T-cell (primary cell): ENCODE data around the gene MEI4. TPM values are rescaled to one million over a fixed set of nuclear protein-coding genes. Genes with fewer than 3 reads are reported as not detected.

Experiments used
- ATAC-seq, 4 experiments: fragments of 200-7000 bp in 3 of 4; fragments of 150-1000 bp in 1 of 4; cut with Tn5 transposase; replicated peaks in 1 of 4; 1 replicate in 3 of 4; 2 replicates in 1 of 4; pipeline ENCODE4 v1.10.0; 2021; ENCODE audit warnings: moderate library complexity in 3 of 4, mild to moderate bottlenecking in 2 of 4, moderate number of reproducible peaks in 1 of 4
- CTCF ChIA-PET, 2 donors: fragments of 300-600 bp; sonication (Branson Sonifier 250); formaldehyde crosslinking; loops; one replicate each; lab custom pipeline; 2022; ENCODE audit warnings: antibody characterized with exemption in 2 of 2; lab: Charles Lee
- POLR2A ChIA-PET, 2 donors: fragments of 300-600 bp; sonication (Branson Sonifier 250); formaldehyde crosslinking; loops; one replicate each; lab custom pipeline; 2022; ENCODE audit warnings: antibody characterized with exemption in 2 of 2; lab: Charles Lee
- DNase-seq, 35 experiments: peaks; one replicate each; pipeline versions ENCODE4 v3.0.0 to v3.0.0-alpha.2; 2013 to 2023
- H3K27ac ChIP-seq: one replicate; pipeline ENCODE4 v1.5.1; 2013; ENCODE audit warnings: low read length
- H3K27me3 ChIP-seq, 2 experiments: replicated peaks in 1 of 2; 1 replicate in 1 of 2; 2 replicates in 1 of 2; pipeline versions ENCODE4 v1.6.1 to v1.7.0; 2013; ENCODE audit warnings: low read length in 1 of 2, mixed read lengths in 1 of 2; ENCODE audit not compliant: control insufficient read depth in 2 of 2, insufficient read depth in 2 of 2; ENCODE audit errors: extremely low read depth in 1 of 2
- H3K36me3 ChIP-seq, 2 donors: 1 replicate in 1 of 2; 2 replicates in 1 of 2; pipeline versions ENCODE4 v1.6.1 to v1.7.0; 2013; ENCODE audit warnings: low read length in 1 of 2; ENCODE audit not compliant: control insufficient read depth in 2 of 2, insufficient read depth in 1 of 2; ENCODE audit errors: extremely low read depth in 1 of 2
- H3K4me1 ChIP-seq, 2 experiments: 1 replicate in 1 of 2; 2 replicates in 1 of 2; pipeline versions ENCODE4 v1.6.1 to v1.7.0; 2013; ENCODE audit warnings: low read length in 2 of 2, mixed read lengths in 1 of 2; ENCODE audit not compliant: insufficient read depth in 2 of 2, control insufficient read depth in 1 of 2; ENCODE audit errors: extremely low read depth in 1 of 2
- H3K4me3 ChIP-seq, 2 donors: 1 replicate in 1 of 2; 2 replicates in 1 of 2; pipeline versions ENCODE4 v1.5.1 to v1.7.0; 2013; ENCODE audit warnings: mild to moderate bottlenecking in 2 of 2, low read length in 1 of 2, moderate library complexity in 1 of 2; ENCODE audit not compliant: control insufficient read depth in 1 of 2; ENCODE audit errors: extremely low read depth in 1 of 2
- H3K9me3 ChIP-seq: 2 replicates; pipeline ENCODE4 v1.7.0; 2013
- H3K27ac Mint-ChIP-seq, 2 donors: one replicate each; pipeline ENCODE4 v1.8.0; 2020 to 2021; ENCODE audit warnings: mild to moderate bottlenecking in 2 of 2, mixed read lengths in 2 of 2
- H3K27me3 Mint-ChIP-seq, 2 donors: one replicate each; pipeline ENCODE4 v1.8.0; 2021 to 2022; ENCODE audit warnings: mixed read lengths in 2 of 2
- H3K36me3 Mint-ChIP-seq: one replicate; pipeline ENCODE4 v1.8.0; 2021; ENCODE audit warnings: mixed read lengths
- H3K4me1 Mint-ChIP-seq, 3 donors: one replicate each; pipeline ENCODE4 v1.8.0; 2020 to 2022; ENCODE audit warnings: mixed read lengths in 3 of 3, mild to moderate bottlenecking in 1 of 3
- H3K4me3 Mint-ChIP-seq, 3 donors: one replicate each; pipeline ENCODE4 v1.8.0; 2020 to 2022; ENCODE audit warnings: mild to moderate bottlenecking in 3 of 3, mixed read lengths in 3 of 3, moderate library complexity in 3 of 3
- H3K9me3 Mint-ChIP-seq, 3 donors: one replicate each; pipeline ENCODE4 v1.8.0; 2020 to 2022; ENCODE audit warnings: mixed read lengths in 3 of 3
- WGBS: methylation state at CpG from one replicate; pipeline ENCODE4 v1.1.5; 2013; ENCODE audit warnings: missing lambda C conversion rate; ENCODE audit not compliant: insufficient coverage; 5-methylcytosine and 5-hydroxymethylcytosine counted together
- total RNA-seq, 35 experiments: library from RNA in 6 of 35; stranded (reverse) in 6 of 35; fragments of 120-200 nt in 1 of 35; gene quantifications; one replicate each; pipeline versions ENCODE4 v1.2.1 to v1.2.4 and lab custom pipeline; 2013 to 2026

The MEI4 gene
- total RNA-seq, 5 donors from 2014 or later (not counting 1 experiment from before 2014, with no cell fraction given), result not detected

DNA sequence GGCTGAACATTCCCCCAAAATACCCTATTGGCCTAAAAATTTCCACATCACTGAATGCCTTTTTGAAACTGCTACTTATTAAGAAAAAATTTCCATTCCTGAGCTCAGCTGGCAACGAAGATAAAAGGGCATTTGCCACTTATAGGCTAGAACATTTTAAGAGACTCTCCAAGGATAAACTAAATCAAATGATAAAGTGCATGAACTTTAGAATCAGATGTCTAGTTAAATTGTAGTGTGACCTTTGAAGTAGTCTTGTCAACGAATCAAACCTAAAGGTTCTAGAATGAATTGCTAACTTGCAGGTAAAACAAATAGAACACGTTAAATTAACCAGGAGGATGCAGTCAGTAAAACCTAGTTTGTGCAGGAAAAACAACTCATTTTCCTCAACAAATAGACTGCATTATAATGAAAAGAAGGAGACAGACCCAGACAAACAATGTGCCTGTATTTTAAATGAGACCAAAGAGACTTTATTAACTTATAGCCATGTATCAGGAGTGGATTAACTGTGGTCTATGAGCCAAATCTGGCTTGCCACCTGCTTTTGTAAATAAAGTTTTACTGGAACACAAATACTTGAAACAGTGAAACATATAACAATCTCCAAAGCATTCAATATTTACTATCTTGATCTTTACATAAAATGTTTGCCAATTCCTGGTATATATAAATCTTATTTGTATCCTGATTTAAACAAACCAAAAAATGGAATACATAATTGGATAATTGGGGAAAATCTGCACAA, 184.4 kb downstream of the MEI4 start:
- WGBS, result no CpG with 5 or more reads among the region's 3 CpGs
- ChIA-PET POLR2A (no interaction called here), CTCF (no interaction called here)

DNA sequence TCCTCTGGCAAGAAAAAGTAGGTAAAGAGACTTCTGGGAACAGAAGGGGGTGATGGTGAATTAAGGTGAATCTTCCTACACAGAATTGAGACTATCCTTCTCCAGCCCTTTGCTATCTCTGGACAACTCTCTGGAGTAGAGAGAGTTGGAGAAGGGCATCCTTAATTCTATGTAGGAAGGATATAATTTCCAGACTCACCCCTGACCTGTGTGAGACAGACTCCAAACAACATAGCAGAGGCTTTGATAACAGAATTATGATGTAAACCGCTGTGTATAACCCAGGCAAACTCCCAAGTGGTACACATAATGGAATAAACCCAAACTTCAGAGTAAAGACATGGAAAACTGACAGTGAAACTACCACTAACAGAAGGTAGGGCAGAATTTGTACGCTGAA, 186.5 kb downstream of the MEI4 start:
- H3K27me3 Mint-ChIP-seq, result no peaks in the 10 kb centered on the region
- no peak for ATAC-seq
- no CpG with 5 or more reads among the region's 2 CpGs for WGBS

More for the DNA sequence above, 184.4 kb downstream of the MEI4 start:
- Histone ChIP-seq H3K27ac (no peak overlapping the region), H3K27me3 (no peaks in the 10 kb centered on the region), H3K9me3 (no peaks in the 10 kb centered on the region), H3K4me3 (no peak overlapping the region), H3K4me1 (no peaks in the 10 kb centered on the region), H3K36me3 (no peaks in the 10 kb centered on the region)
- no peak overlapping the region for H3K4me3 Mint-ChIP-seq
- no peaks in the 10 kb centered on the region for H3K4me1 Mint-ChIP-seq
- ATAC-seq, result no peak
- no peaks in the 10 kb centered on the region for H3K36me3 Mint-ChIP-seq
- H3K9me3 Mint-ChIP-seq, result peaks cover 0 to 8% (median 2%) of the 10 kb centered on the region in 3 donors
- H3K27me3 Mint-ChIP-seq, result no peaks in the 10 kb centered on the region
- H3K27ac Mint-ChIP-seq, result no peak overlapping the region
- no peak for DNase-seq

DNA sequence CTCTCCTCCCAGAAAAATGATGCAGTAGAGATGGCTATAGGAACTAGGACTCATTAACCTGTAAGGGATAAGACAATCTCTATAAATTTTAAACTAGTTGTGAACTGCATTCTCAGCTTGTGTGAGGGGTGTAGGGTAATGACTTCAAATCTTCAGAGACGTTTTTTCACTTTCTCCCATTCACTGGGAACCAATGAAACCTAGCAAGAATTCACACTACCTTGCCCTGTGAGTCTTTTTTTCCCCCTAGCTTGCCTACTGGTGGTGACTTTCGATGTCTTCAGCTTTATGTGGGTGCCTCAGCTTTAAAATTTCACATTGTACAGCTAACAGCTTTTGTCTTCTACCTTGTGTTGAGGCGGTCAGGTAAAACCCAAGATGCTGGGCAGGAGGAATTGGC, 192.0 kb downstream of the MEI4 start:
- ChIA-PET CTCF (interaction anchor here in 1 of 2 donors (0.7 kb wide), 1 partner anchor 1524 kb away, joined by 4 read pairs; no protein-coding TSS in a partner anchor), POLR2A (no interaction called here)
- Histone ChIP-seq H3K36me3 (no peaks in the 10 kb centered on the region), H3K27me3 (no peaks in the 10 kb centered on the region), H3K9me3 (no peaks in the 10 kb centered on the region), H3K4me1 (no peaks in the 10 kb centered on the region), H3K4me3 (no peak overlapping the region), H3K27ac (no peak overlapping the region)
- peaks cover 3 to 12% (median 4%) of the 10 kb centered on the region in 3 donors for H3K9me3 Mint-ChIP-seq
- H3K36me3 Mint-ChIP-seq, result no peaks in the 10 kb centered on the region
- H3K4me3 Mint-ChIP-seq, result no peak overlapping the region
- WGBS, result no CpG with 5 or more reads among the region's 3 CpGs
- no peak for DNase-seq
- H3K27me3 Mint-ChIP-seq, result no peaks in the 10 kb centered on the region
- ATAC-seq, result no peak
- no peak overlapping the region for H3K27ac Mint-ChIP-seq
- no peaks in the 10 kb centered on the region for H3K4me1 Mint-ChIP-seq

More for the DNA sequence above, 186.5 kb downstream of the MEI4 start:
- H3K9me3 ChIP-seq, result no peaks in the 10 kb centered on the region
- DNase-seq, result no peak
- H3K4me1 Mint-ChIP-seq, result no peaks in the 10 kb centered on the region
- no peaks in the 10 kb centered on the region for H3K4me1 ChIP-seq
- H3K27ac ChIP-seq, result no peak overlapping the region
- no peak overlapping the region for H3K4me3 ChIP-seq
- no peak overlapping the region for H3K27ac Mint-ChIP-seq
- H3K36me3 ChIP-seq, result no peaks in the 10 kb centered on the region
- ChIA-PET POLR2A (no interaction called here), CTCF (no interaction called here)
- H3K27me3 ChIP-seq, result no peaks in the 10 kb centered on the region
- no peak overlapping the region for H3K4me3 Mint-ChIP-seq
- H3K9me3 Mint-ChIP-seq, result peaks cover 0 to 5% (median 2%) of the 10 kb centered on the region in 3 donors
- no peaks in the 10 kb centered on the region for H3K36me3 Mint-ChIP-seq

DNA sequence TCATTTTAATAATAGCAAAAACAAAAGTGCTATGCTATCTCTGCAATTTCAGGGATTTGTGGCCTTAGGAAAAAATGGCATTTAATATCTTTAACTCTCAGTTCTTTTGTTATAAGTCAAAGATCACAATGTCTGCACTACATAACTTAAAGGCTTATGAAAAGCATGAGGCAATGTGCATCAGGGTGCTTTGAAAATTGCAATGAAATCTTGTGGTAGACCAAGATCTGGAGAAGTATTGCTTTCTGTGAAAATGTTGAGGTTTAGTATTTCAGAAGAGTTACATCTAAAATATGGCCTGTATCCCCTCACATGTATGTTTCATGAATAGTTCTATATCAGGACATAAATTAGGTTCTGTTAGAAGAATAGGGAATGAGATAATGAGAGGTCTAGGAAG, 200.6 kb downstream of the MEI4 start:
- DNase-seq (no peak), ATAC-seq (no peak)
- H3K9me3 ChIP-seq, result no peaks in the 10 kb centered on the region
- H3K27me3 ChIP-seq, result no peaks in the 10 kb centered on the region
- H3K4me3 Mint-ChIP-seq, result no peak overlapping the region
- no peaks in the 10 kb centered on the region for H3K4me1 Mint-ChIP-seq
- H3K36me3 ChIP-seq, result no peaks in the 10 kb centered on the region
- H3K27me3 Mint-ChIP-seq, result no peaks in the 10 kb centered on the region
- no peak overlapping the region for H3K27ac Mint-ChIP-seq
- CTCF ChIA-PET, result no interaction called here
- POLR2A ChIA-PET, result no interaction called here
- no peak overlapping the region for H3K27ac ChIP-seq
- no peak overlapping the region for H3K4me3 ChIP-seq
- peaks cover 2 to 8% (median 3%) of the 10 kb centered on the region in 3 donors for H3K9me3 Mint-ChIP-seq
- H3K36me3 Mint-ChIP-seq, result no peaks in the 10 kb centered on the region
- H3K4me1 ChIP-seq, result no peaks in the 10 kb centered on the region

DNA sequence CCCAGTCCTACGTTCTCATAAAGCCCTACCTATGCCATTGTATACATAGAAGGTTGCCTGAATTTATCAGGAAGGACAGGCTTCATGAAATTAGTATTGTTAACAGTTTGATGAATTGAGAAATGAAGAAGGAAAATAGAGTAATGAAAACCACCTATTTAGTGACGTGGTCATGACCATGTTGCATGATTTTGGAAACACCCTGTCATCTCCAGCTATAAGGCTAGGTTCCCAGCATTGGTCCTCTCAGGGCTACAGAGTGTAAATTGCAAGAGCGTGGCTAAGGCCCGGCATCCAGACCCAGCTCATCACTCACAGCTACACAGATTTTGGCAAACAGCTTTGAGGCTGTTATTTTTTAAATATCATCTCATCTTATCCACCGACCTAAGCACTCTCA, 203.6 kb downstream of the MEI4 start:
- peaks cover 3 to 13% (median 5%) of the 10 kb centered on the region in 3 donors for H3K9me3 Mint-ChIP-seq
- no peaks in the 10 kb centered on the region for H3K4me1 Mint-ChIP-seq
- no peaks in the 10 kb centered on the region for H3K9me3 ChIP-seq
- CTCF ChIA-PET, result no interaction called here
- no peak for DNase-seq
- H3K27ac ChIP-seq, result no peak overlapping the region
- H3K4me3 ChIP-seq, result no peak overlapping the region
- no peak overlapping the region for H3K4me3 Mint-ChIP-seq
- no peak overlapping the region for H3K27ac Mint-ChIP-seq
- H3K36me3 ChIP-seq, result no peaks in the 10 kb centered on the region
- no peaks in the 10 kb centered on the region for H3K4me1 ChIP-seq
- H3K36me3 Mint-ChIP-seq, result no peaks in the 10 kb centered on the region
- ATAC-seq, result no peak
- no peaks in the 10 kb centered on the region for H3K27me3 ChIP-seq
- H3K27me3 Mint-ChIP-seq, result no peaks in the 10 kb centered on the region
- POLR2A ChIA-PET, result no interaction called here
- WGBS, result 83% methylated on average over 3 of the region's 5 CpGs

DNA sequence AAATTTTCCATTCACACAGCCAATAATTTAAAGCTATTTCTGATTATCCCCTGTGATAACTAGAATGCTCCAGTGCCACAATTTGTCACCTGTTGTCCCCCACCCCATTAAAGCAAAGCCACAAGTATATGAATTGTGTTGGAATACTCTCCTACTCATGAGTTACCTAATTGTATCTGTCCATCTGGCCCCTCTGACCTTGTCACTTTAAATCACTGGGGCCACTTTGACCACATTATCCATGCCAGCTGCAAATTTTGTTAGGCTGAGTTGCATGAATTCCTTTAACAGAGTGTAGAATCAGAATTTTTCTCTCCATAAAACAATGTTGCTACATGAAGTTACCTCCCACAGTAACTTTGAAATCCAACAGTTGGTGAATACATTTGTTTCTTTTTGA, 204.6 kb downstream of the MEI4 start:
- no peaks in the 10 kb centered on the region for H3K4me1 ChIP-seq
- ATAC-seq (no peak), DNase-seq (no peak)
- H3K9me3 ChIP-seq, result no peaks in the 10 kb centered on the region
- Mint-ChIP-seq H3K27me3 (no peaks in the 10 kb centered on the region), H3K4me3 (no peak overlapping the region), H3K36me3 (no peaks in the 10 kb centered on the region), H3K9me3 (peaks cover 9 to 16% (median 10%) of the 10 kb centered on the region in 3 donors), H3K4me1 (no peaks in the 10 kb centered on the region), H3K27ac (no peak overlapping the region)
- CTCF ChIA-PET, result no interaction called here
- H3K27ac ChIP-seq, result no peak overlapping the region
- H3K27me3 ChIP-seq, result no peaks in the 10 kb centered on the region
- no peak overlapping the region for H3K4me3 ChIP-seq
- POLR2A ChIA-PET, result no interaction called here
- H3K36me3 ChIP-seq, result no peaks in the 10 kb centered on the region
